WTC11 (cell line): ENCODE data around the gene COL21A1.

Source experiments
- SMAD3 ChIP-seq: sonication (generic); formaldehyde crosslinking; IDR thresholded peaks from 2 replicates; pipeline ENCODE4 v1.8.0; 2022; ENCODE audit warnings: missing genetic modification reagents, mild to moderate bottlenecking, borderline replicate concordance
- TF ChIP-seq, protein P1 (sequence below): sonication (generic); formaldehyde crosslinking; IDR thresholded peaks from 2 replicates; pipeline ENCODE4 v1.8.1; 2023; ENCODE audit warnings: mild to moderate bottlenecking, missing genetic modification reagents, moderate library complexity
- TF ChIP-seq, protein P2 (sequence below): fragments of 200-600 bp; IDR thresholded peaks from 2 replicates; pipeline ENCODE4 v1.8.0; 2022; ENCODE audit warnings: antibody characterized with exemption

DNA sequence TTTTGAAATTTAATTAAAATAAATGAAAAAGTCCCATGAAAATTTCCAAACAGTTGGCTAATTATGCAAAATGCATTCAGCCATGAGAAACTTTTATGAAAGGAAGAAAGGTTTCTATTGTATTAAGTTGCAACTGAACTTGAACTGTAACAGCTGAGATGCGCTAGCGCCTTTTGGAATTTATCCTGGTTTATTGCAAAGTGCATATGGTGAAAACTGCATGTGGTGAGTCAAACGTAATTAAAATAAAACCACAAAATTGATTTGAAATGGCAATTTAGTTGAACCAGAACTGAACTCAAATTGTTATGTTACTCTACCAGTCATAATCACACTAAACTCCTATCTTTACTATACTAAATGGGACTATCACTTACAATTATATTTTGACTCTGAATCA lies 46.4 kb upstream of the COL21A1 start:
- TF ChIP-seq, protein P1, sequence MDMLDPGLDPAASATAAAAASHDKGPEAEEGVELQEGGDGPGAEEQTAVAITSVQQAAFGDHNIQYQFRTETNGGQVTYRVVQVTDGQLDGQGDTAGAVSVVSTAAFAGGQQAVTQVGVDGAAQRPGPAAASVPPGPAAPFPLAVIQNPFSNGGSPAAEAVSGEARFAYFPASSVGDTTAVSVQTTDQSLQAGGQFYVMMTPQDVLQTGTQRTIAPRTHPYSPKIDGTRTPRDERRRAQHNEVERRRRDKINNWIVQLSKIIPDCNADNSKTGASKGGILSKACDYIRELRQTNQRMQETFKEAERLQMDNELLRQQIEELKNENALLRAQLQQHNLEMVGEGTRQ (CRISPR knock-in tag) = no peak
- TF ChIP-seq, protein P2, sequence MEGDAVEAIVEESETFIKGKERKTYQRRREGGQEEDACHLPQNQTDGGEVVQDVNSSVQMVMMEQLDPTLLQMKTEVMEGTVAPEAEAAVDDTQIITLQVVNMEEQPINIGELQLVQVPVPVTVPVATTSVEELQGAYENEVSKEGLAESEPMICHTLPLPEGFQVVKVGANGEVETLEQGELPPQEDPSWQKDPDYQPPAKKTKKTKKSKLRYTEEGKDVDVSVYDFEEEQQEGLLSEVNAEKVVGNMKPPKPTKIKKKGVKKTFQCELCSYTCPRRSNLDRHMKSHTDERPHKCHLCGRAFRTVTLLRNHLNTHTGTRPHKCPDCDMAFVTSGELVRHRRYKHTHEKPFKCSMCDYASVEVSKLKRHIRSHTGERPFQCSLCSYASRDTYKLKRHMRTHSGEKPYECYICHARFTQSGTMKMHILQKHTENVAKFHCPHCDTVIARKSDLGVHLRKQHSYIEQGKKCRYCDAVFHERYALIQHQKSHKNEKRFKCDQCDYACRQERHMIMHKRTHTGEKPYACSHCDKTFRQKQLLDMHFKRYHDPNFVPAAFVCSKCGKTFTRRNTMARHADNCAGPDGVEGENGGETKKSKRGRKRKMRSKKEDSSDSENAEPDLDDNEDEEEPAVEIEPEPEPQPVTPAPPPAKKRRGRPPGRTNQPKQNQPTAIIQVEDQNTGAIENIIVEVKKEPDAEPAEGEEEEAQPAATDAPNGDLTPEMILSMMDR = no peak
- TF ChIP-seq SMAD3 = no peak
